Gastrocnemius medialis (tissue), 4 donors: ENCODE results near the gene DUSP1.

ENCODE experiments used
- CTCF ChIP-seq, 5 experiments: fragments of 450-650 bp in 3 of 5; fragments of 200-600 bp in 2 of 5; sonication (generic) in 2 of 5; IDR thresholded peaks in 4 of 5; conservative IDR thresholded peaks in 1 of 5; 1 replicate in 4 of 5; 2 replicates in 1 of 5; pipeline ENCODE4 v1.5.1; 2016 to 2019; ENCODE audit warnings: antibody characterized with exemption in 5 of 5, mild to moderate bottlenecking in 3 of 5, moderate library complexity in 3 of 5
- POLR2A ChIP-seq, 2 donors: fragments of 450-650 bp; IDR thresholded peaks; one replicate each; pipeline ENCODE4 v1.6.1; 2017; ENCODE audit warnings: antibody characterized with exemption in 2 of 2, mild to moderate bottlenecking in 2 of 2, moderate library complexity in 2 of 2

DNA sequence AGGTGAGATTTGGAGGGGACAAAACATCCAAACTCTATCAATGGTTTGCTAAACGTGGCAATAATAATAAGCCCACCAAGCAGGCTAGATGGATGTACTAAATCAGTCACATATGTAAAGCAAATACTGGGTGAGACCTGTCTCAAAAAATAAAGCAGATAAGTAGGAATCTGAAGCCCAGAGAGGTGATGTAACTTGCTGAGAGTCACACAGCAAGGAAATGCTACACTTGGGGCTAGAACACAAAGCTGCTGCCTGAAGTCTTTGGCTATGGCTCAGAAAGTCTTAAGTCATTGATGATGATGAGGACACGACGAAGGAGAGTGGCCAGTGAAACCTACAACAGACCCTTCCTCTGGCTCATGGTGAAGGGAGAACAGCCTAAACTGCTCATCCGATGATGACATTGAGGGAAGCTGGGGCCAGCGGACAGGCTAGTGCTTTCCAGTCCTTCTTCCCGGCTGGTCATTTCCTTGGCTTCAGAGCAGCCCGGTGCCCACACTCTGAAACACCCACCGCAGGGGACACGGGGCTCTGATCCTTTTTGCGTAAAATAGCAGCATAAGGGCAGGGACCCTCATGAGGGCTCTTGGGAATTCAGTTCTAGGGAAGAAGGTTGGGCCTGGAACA lies 14.1 kb downstream of the DUSP1 start:
- TF ChIP-seq POLR2A (IDR thresholded peaks at IDR 0.05): no peak
- no peak for TF ChIP-seq CTCF (IDR thresholded peaks at IDR 0.05 in 4 of 5, conservative IDR thresholded peaks at IDR 0.05 in 1 of 5)
